T follicular helper cell (primary cell): Measurements from ENCODE around the gene FAM186B.

Experiments
- DNase-seq: peaks from one replicate; pipeline ENCODE4 v3.0.0-alpha.2; 2020; ENCODE audit warnings: low read depth

The FAM186B gene

GRCh38 chr12:49552014-49552413 is 53.4 kb downstream of the FAM186B start:
- no peak for DNase-seq

DNA sequence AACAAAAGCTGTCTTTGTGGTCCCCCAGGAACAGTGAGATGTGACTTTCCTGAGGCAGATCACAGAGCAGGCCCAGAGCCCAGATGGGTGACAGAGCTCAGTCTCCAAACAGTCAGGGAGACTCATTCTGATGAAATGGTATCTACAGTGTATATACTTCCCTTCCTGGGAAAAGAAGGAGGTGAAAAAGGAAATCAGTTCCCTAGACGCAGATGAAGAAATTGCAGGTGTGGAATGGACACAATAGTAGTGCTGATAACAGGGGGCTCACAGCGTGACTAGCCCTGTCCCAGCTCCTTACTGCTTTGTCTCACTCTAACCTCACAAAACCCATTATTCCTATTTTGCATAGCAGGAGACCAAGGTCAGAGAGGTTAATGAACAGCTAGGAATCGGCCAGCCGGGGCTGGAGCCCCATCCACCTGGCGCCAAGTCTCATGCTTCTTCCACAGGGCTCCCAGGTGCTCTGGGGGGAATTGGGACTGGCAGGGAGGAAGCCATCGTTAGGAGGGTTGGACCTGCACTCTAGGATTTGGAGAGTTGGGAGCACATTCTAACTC is 54.7 kb downstream of the FAM186B start:
- no peak for DNase-seq

- no peak for DNase-seq
Measured at GRCh38 chr12:49549735-49550692, 55.4 kb downstream of the FAM186B start.

GRCh38 chr12:49548822-49549648 is 56.4 kb downstream of the FAM186B start:
- DNase-seq, result no peak

DNA sequence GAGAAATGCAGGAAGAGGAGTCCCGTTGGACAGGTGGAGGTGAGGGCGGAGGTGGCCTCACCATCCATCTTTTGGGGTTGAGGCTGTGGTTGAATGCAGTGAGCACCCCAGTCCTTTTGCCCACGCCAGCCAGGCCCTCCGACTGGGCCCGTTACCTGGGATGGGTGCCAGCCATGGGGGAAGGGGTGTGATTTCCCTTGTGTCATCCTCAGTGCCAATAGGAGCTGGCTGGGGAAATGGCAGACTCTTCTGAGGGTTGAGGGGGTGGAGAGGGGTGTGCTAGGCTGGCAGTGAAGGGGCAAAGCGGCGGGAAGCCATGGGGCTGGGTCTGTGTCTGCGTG is 57.0 kb downstream of the FAM186B start:
- no peak for DNase-seq

DNA sequence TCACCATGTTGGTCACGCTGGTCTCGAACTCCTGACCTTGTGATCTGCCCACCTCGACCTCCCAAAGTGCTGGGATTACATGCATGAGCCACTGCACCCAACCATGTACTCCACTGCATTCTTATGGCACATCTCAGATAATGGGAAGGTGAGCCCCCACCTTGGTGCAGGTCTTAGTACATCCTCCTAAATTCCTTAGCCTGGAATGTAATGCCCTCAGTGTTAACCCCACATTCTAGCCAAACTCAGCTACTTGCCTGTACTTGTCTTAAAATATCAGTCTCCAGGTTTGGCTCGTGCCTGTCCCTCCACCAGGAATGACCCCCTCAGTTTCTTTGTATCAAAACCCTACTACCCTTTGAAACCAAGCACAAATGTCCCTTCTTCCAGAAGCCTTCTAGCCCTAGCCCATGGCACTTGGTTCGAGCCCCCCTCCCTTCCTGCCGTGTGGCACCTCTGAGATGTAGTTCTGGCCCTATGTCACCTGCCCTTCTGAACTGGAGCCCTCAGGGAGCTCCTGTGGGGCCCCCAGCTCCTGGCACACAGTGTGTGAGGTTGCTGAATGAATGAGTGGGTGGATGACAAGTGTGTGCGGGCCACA is 58.2 kb downstream of the FAM186B start:
- DNase-seq, result no peak

DNA sequence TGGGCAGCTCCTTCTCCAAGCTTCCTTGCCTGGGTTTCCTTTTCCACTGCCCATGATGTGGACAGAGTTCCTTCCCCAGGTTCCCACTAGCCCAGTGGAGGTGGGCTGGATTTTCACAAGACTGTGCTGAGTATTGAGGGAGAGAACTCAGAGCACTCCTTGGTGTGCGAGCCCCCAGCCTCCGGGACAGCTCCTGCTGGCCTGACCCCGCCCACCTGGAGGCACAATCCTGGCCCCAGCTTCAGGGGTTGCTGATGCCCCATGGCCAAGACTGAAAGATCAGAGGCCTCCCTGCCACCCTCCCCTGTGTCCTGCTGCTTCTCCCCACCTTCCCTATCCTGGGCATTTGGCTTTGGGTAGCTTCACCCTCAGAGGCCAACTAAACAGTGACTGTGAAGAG is 59.0 kb downstream of the FAM186B start:
- DNase-seq, result no peak

DNA sequence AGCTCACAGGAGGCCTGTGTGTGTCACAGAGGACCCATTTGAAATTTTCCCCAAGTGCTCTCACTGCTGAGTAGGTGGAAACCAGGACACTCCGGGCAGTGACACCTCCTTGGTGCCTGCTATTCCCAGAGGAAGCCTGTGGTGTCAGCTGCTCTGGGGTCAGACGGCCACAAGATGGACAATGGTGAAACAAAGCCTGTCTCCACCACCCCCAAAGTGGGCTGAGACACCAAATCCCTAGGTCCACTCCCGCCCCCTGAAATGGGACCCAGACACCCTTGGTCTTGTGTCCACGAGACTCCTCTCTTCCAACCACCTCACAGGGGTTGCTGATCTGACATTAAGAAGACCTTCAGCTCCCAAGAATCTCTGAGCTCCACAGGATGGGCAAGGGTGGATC is 59.6 kb downstream of the FAM186B start:
- no peak for DNase-seq

GRCh38 chr12:49543914-49544815 is 61.3 kb downstream of the FAM186B start:
- no peak for DNase-seq

DNA sequence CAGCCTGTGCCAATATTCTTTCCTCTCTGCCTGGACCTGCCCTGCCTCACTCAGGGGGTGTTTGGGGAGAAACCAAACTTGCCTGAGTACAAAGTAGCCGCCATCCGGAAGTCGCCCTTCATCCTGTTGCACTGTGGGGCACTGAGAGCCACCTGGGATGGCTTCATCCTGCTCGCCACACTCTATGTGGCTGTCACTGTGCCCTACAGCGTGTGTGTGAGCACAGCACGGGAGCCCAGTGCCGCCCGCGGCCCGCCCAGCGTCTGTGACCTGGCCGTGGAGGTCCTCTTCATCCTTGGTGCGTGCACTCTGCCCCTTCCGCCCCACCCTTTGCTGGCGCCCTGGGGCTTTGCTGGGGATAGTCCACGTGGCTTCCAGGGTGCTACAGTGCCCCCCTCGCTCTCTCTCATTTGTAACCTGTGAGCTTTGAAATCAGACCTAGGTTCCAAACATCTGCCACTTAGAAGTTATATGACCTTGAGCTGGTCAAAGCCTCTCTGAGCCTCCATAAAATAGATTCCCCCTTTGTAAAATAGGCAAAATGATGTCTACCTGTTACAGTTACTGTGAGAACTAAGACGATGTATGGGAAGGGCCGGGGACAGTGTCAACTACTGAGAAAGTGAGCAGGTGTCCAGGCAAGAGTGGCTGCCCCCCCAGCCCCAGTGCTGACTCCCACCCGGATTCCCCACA is 62.1 kb downstream of the FAM186B start:
- DNase-seq, result no peak

- DNase-seq, result no peak
Measured at GRCh38 chr12:49542592-49543160, 62.8 kb downstream of the FAM186B start.

GRCh38 chr12:49541911-49542505 is 63.4 kb downstream of the FAM186B start:
- DNase-seq, result no peak

- no peak for DNase-seq
Measured at GRCh38 chr12:49541140-49541861, 64.1 kb downstream of the FAM186B start.

GRCh38 chr12:49540229-49541139 is 65.0 kb downstream of the FAM186B start:
- no peak for DNase-seq

- DNase-seq, result no peak
Measured at GRCh38 chr12:49539406-49540228, 65.8 kb downstream of the FAM186B start.

DNA sequence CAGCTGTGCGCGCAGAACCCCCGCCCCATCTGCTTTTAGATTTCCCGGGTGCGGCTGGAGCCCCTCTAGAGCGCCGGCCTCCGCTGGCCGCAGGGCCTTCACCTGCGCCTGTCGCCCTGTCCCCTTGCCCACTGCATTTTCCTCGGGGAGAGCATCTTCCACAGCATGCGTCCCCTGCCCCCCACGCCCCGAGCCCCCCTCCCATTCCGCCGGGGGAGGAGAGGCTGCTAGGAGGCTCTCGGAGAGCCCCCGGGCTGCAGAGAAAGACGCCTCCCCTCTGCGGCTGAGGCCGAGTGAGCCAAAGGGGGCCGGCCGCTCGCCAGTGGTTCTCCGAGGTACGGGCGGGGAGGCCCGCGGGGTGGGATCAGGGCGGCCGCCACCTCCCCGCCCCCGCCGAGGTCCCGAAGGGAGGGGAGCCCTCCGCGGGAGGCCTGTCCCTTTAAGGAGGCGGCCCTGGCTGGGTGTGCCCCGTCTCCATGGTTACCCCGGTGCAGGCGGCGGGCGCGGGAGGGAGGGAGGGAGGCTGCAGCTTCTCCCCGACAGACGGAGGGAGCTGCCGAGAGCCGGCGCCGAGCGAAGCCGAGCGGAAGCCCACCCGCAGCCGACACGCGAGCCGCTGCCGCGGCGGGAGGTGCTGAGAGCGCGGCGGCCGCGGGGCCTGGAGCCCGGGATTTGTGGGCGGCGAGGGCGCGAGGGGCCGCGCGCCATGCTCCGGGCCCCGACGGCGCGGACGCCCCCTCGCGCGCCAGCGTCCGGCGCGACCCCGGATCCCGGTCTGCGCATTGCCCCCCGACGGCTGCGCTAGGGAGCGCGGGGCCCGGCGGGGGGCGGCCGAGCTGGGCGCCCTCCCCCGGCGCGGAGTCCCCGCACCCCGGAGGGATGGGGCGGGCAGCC is 66.7 kb downstream of the FAM186B start, which contains the start of gene KCNH3:
Gene KCNH3 (plus strand): TSS at position 521 of the 894 bp plus-strand sequence. CDS start 387 bp downstream, outside the sequence.
- peak; percentile 89 for DNase-seq
